T-helper 22 cell (primary cell): ENCODE measurements around the gene IFFO2.
A peak's percentile ranks its signal among the peaks of the same experiment; 100 is the strongest.

Experiments
- DNase-seq: peaks from one replicate; pipeline ENCODE4 v3.0.0-alpha.2; 2020; ENCODE audit warnings: low read depth

Gene IFFO2

GRCh38 chr1:18919197-18919905, 37.1 kb downstream of the IFFO2 start:
- no peak for DNase-seq

GRCh38 chr1:18918417-18918816, 38.1 kb downstream of the IFFO2 start:
- DNase-seq, result no peak

GRCh38 chr1:18917071-18917799, 39.2 kb downstream of the IFFO2 start:
- DNase-seq, result no peak

GRCh38 chr1:18915341-18915740, 41.1 kb downstream of the IFFO2 start:
- DNase-seq, result no peak

- peak; percentile 34 for DNase-seq
These were observed 43.2 kb downstream of the IFFO2 start for GRCh38 chr1:18913065-18913835.

GRCh38 chr1:18912550-18912949, 43.9 kb downstream of the IFFO2 start:
- DNase-seq, result no peak

- DNase-seq, result no peak
These were observed 47.3 kb downstream of the IFFO2 start for GRCh38 chr1:18908911-18909771.

GRCh38 chr1:18907917-18908845, 48.3 kb downstream of the IFFO2 start:
- DNase-seq, result no peak

GRCh38 chr1:18907021-18907916, 49.2 kb downstream of the IFFO2 start:
- DNase-seq, result peak; percentile 29

- DNase-seq, result no peak
These were observed 53.2 kb downstream of the IFFO2 start for GRCh38 chr1:18903291-18903756.

- DNase-seq, result peak; percentile 91
These were observed 53.8 kb downstream of the IFFO2 start, which contains the start of gene ALDH4A1 for GRCh38 chr1:18902523-18903290. TSS of gene ALDH4A1 (minus strand) at chr1:18902555. CDS start at chr1:18902523, 32 bp downstream.

GRCh38 chr1:18901952-18902522, 54.4 kb downstream of the IFFO2 start:
- DNase-seq, result no peak

- no peak for DNase-seq
These were observed 55.1 kb downstream of the IFFO2 start for GRCh38 chr1:18901147-18901951.

GRCh38 chr1:18900303-18900841, 56.1 kb downstream of the IFFO2 start:
- DNase-seq, result no peak

- no peak for DNase-seq
These were observed 57.0 kb downstream of the IFFO2 start for GRCh38 chr1:18899363-18900049.

- no peak for DNase-seq
These were observed 57.9 kb downstream of the IFFO2 start for GRCh38 chr1:18898567-18898966.

GRCh38 chr1:18895317-18895716, 61.2 kb downstream of the IFFO2 start:
- no peak for DNase-seq
